CD8-positive, alpha-beta memory T cell (primary cell): ENCODE data around the gene KRCC1. TPM values are rescaled to one million over a fixed set of nuclear protein-coding genes. Genes with fewer than 3 reads are reported as not detected.
"Not testable (repeated sequence)": the region's sequence is repeated elsewhere in the genome, so short reads cannot be mapped to it uniquely, and the experiment has no call there.

Source experiments
- CTCF ChIA-PET: fragments of 350-600 bp; sonication (Branson Sonifier 250); formaldehyde crosslinking; loops from one replicate; lab custom pipeline; 2021; ENCODE audit warnings: antibody characterized with exemption; lab: Charles Lee
- POLR2A ChIA-PET: fragments of 350-600 bp; sonication (Branson Sonifier 250); formaldehyde crosslinking; loops from one replicate; lab custom pipeline; 2021; ENCODE audit warnings: antibody characterized with exemption; lab: Charles Lee
- DNase-seq, 5 donors: peaks; one replicate each; pipeline versions ENCODE4 v3.0.0 to v3.0.0-alpha.2; 2020 to 2022; ENCODE audit warnings: mixed read lengths in 1 of 5
- H3K27ac ChIP-seq: one replicate; pipeline ENCODE4 v1.7.0; 2013; ENCODE audit warnings: low read depth, mild to moderate bottlenecking, low read length, moderate library complexity
- H3K27me3 ChIP-seq: 2 replicates; pipeline ENCODE4 v1.7.0; 2013; ENCODE audit warnings: low read length, mild to moderate bottlenecking; ENCODE audit not compliant: insufficient read depth, poor library complexity, severe bottlenecking
- H3K36me3 ChIP-seq: 2 replicates; pipeline ENCODE4 v1.7.0; 2013; ENCODE audit warnings: mild to moderate bottlenecking, low read length, moderate library complexity; ENCODE audit not compliant: insufficient read depth
- H3K4me1 ChIP-seq: 2 replicates; pipeline ENCODE4 v1.7.0; 2013; ENCODE audit warnings: mild to moderate bottlenecking, low read length, moderate library complexity; ENCODE audit not compliant: insufficient read depth
- H3K4me3 ChIP-seq: 2 replicates; pipeline ENCODE4 v1.7.0; 2013; ENCODE audit warnings: mild to moderate bottlenecking, low read length
- H3K9me3 ChIP-seq: 2 replicates; pipeline ENCODE4 v1.7.0; 2013; ENCODE audit warnings: mild to moderate bottlenecking, low read length
- H3K27ac Mint-ChIP-seq, 8 donors: one replicate each; pipeline ENCODE4 v1.8.0; 2020 to 2021; ENCODE audit warnings: mixed read lengths in 8 of 8, mild to moderate bottlenecking in 6 of 8, inconsistent platforms in 3 of 8, moderate library complexity in 3 of 8
- H3K27me3 Mint-ChIP-seq, 2 donors: one replicate each; pipeline ENCODE4 v1.8.0; 2020 to 2021; ENCODE audit warnings: mixed read lengths in 2 of 2, mild to moderate bottlenecking in 1 of 2, moderate library complexity in 1 of 2
- H3K36me3 Mint-ChIP-seq, 3 donors: one replicate each; pipeline ENCODE4 v1.8.0; 2020 to 2021; ENCODE audit warnings: mixed read lengths in 3 of 3, inconsistent platforms in 1 of 3, mild to moderate bottlenecking in 1 of 3
- H3K4me1 Mint-ChIP-seq, 3 donors: one replicate each; pipeline ENCODE4 v1.8.0; 2020 to 2021; ENCODE audit warnings: mixed read lengths in 3 of 3, inconsistent platforms in 1 of 3, mild to moderate bottlenecking in 1 of 3
- H3K4me3 Mint-ChIP-seq, 7 donors: one replicate each; pipeline ENCODE4 v1.8.0; 2020 to 2021; ENCODE audit warnings: mixed read lengths in 7 of 7, mild to moderate bottlenecking in 6 of 7, moderate library complexity in 4 of 7, inconsistent platforms in 2 of 7
- H3K9me3 Mint-ChIP-seq, 5 donors: one replicate each; pipeline ENCODE4 v1.8.0; 2020 to 2022; ENCODE audit warnings: mixed read lengths in 5 of 5, mild to moderate bottlenecking in 3 of 5, moderate library complexity in 2 of 5, inconsistent platforms in 1 of 5
- polyA plus RNA-seq: library from polyadenylated mRNA; unstranded; fragments of 300-500 nt; fragmentation: Illumina TruSeq; gene quantifications from one replicate; pipeline ENCODE4 v1.2.3, GENCODE V29; 2021
- total RNA-seq, 2 experiments: library from RNA; stranded (reverse); gene quantifications; one replicate each; pipeline ENCODE4 v1.2.3, GENCODE V29; 2021

KRCC1 gene
- total and polyA plus RNA-seq, 3 experiments from 2014 or later = 14.1 to 41.3 (median 14.8) TPM

DNA sequence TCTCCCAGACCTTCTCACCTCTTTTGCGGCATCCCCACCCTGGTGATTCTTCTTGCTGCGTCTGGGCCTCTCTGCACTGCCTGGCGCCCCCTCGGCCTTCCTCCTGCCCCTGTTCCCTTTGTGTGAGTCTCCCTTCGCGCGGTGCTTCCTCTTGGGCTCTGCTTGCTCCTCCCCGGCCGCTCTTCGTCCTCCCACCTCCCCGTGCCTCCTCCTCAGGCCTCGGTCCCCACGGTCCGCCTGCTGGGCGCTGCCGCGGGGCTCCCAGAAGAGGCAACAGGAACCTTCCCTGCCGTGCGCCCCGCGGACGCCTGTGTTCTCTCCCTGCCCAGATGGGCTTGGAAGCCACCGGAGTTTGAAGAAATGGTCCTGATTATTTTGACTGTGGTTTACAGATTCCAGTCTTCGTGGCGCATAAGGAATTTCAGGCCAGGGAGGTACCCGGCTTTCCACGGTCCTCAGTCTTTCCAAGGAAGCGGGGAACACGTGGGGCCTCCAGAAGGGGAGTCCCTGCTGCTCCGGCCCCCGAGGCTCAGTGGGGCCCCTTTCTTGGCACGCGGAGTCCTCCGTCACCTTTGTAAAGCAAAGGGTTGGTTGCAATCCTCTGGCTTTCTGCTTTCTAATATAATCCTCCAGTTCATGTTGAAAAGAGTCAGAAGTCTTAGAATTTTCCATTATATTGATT, 52.4 kb downstream of the KRCC1 start:
- ChIA-PET CTCF (no interaction called here), POLR2A (no interaction called here)
- H3K36me3 Mint-ChIP-seq = no peaks in the 10 kb centered on the region
- no peak overlapping the region for H3K27ac ChIP-seq
- H3K9me3 ChIP-seq = no peaks in the 10 kb centered on the region
- H3K36me3 ChIP-seq = no peaks in the 10 kb centered on the region
- H3K27me3 Mint-ChIP-seq = peaks cover 0 to 5% of the 10 kb centered on the region in 2 donors
- no peaks in the 10 kb centered on the region for H3K27me3 ChIP-seq
- no peak overlapping the region for H3K27ac Mint-ChIP-seq
- no peak for DNase-seq
- peaks cover 5% of the 10 kb centered on the region for H3K4me1 ChIP-seq
- no peak overlapping the region for H3K4me3 Mint-ChIP-seq
- H3K9me3 Mint-ChIP-seq = no peaks in the 10 kb centered on the region
- peaks cover 5 to 6% (median 6%) of the 10 kb centered on the region in 3 donors for H3K4me1 Mint-ChIP-seq
- no peak overlapping the region for H3K4me3 ChIP-seq

DNA sequence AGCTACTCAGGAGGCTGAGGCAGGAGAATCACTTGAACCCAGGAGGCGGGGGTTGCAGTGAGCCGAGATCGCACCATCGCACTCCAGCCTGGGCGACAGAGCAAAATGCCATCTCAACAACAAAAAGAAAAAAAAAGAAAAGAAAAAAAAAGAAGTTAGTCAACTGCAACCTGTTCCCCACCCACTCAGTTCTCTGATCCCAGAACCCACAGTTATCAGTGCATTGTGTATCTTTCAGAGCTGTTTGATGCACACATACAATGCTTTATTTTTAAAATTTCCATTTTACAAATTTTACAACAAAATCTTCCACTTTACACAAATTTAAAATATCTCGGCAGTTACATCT, 53.2 kb downstream of the KRCC1 start:
- ChIA-PET CTCF (interaction anchor here (0.6 to 1.7 kb wide), 7 partner anchors 8 to 152 kb away, joined by 3 to 8 read pairs (median 3); partner anchors contain the start of gene RNU2-63P), POLR2A (no interaction called here)
- no peaks in the 10 kb centered on the region for H3K36me3 ChIP-seq
- H3K27me3 ChIP-seq = no peaks in the 10 kb centered on the region
- H3K9me3 ChIP-seq = no peaks in the 10 kb centered on the region
- Mint-ChIP-seq H3K27me3 (peaks cover 0 to 5% of the 10 kb centered on the region in 2 donors), H3K36me3 (no peaks in the 10 kb centered on the region), H3K4me3 (no peak overlapping the region), H3K4me1 (peaks cover 5 to 6% (median 6%) of the 10 kb centered on the region in 3 donors), H3K9me3 (no peaks in the 10 kb centered on the region), H3K27ac (no peak overlapping the region)
- no peak overlapping the region for H3K4me3 ChIP-seq
- DNase-seq = no peak
- H3K4me1 ChIP-seq = peaks cover 5% of the 10 kb centered on the region
- H3K27ac ChIP-seq = no peak overlapping the region

DNA sequence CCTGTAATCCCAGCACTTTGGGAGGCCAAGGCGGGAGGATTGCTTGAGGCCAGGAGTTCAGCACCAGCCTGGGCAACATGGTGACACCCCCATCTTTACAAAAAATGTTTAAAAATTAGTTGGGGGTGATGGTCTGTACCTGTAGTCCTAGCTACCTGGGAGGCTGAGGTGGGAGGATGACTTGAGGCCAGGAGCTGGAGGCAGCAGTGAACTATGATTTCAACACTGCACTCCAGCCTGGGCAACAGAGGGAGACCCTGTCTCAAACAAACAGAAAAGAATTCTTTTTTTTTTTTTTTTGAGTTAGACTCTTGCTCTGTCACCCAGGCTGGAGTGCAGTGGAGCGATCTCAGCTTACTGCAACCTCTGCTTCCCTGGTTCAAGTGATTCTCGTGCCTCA, 55.1 kb downstream of the KRCC1 start:
- H3K4me3 ChIP-seq, H3K27ac ChIP-seq, H3K9me3 Mint-ChIP-seq, H3K4me1 Mint-ChIP-seq, H3K4me1 ChIP-seq, H3K9me3 ChIP-seq, DNase-seq, H3K36me3 Mint-ChIP-seq, H3K4me3 Mint-ChIP-seq, H3K36me3 ChIP-seq, H3K27me3 ChIP-seq, H3K27ac Mint-ChIP-seq, H3K27me3 Mint-ChIP-seq, CTCF ChIA-PET: not testable (repeated sequence)
- POLR2A ChIA-PET = interaction anchor here (0.6 kb wide), 1 partner anchor 512 kb away, joined by 5 read pairs; no protein-coding TSS in a partner anchor

DNA sequence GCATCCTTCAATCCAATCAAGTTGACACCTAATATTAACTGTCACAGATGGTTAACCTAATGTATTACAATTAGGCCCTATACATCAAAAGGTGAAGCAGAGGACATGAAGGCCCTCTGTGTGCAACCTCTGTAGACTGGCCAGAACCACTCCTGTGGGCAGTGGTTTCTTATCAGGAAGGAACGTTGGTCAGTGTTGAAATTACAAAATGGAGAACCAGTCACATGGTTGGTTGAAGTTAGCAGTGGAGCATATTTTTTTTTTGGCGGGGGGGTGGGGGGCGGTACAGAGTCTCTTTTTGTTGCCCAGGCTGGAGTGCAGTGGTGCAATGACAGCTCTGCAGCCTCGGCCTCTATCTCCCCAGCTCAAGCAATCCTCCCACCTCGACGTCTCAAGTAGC, 59.0 kb downstream of the KRCC1 start:
- H3K4me3 ChIP-seq = no peak overlapping the region
- no peaks in the 10 kb centered on the region for H3K9me3 ChIP-seq
- H3K4me3 Mint-ChIP-seq = no peak overlapping the region
- no peaks in the 10 kb centered on the region for H3K36me3 Mint-ChIP-seq
- no peaks in the 10 kb centered on the region for H3K36me3 ChIP-seq
- no peak overlapping the region for H3K27ac Mint-ChIP-seq
- no peak overlapping the region for H3K27ac ChIP-seq
- peaks cover 1% of the 10 kb centered on the region in 3 donors for H3K4me1 Mint-ChIP-seq
- no peaks in the 10 kb centered on the region for H3K27me3 ChIP-seq
- H3K27me3 Mint-ChIP-seq = peaks cover 0 to 5% of the 10 kb centered on the region in 2 donors
- DNase-seq = no peak
- CTCF ChIA-PET = no interaction called here
- POLR2A ChIA-PET = no interaction called here
- peaks cover 2% of the 10 kb centered on the region for H3K4me1 ChIP-seq
- no peaks in the 10 kb centered on the region for H3K9me3 Mint-ChIP-seq

DNA sequence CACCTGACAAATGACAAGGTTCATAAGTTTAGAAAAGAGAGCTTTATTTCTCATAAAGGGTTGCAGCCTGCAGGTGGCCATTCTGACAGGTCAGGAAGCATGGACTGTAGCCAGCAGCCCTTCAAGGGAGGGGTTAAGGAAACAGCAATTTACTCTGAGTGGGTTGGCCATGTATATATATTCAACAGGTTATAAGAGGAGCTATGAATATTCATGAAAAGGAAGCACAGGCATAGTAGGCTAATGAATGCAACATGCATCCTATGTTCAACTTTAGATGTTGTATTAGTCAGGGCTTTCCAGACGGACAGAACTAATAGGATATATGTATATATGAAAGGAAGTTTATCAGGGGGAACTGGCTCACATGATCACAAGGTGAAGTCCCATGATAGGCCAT, 59.8 kb downstream of the KRCC1 start:
- H3K4me1 ChIP-seq = no peaks in the 10 kb centered on the region
- H3K36me3 Mint-ChIP-seq = no peaks in the 10 kb centered on the region
- H3K27me3 Mint-ChIP-seq = peaks cover 0 to 3% of the 10 kb centered on the region in 2 donors
- no peak overlapping the region for H3K4me3 Mint-ChIP-seq
- H3K27ac Mint-ChIP-seq = peak overlapping the region in 1 of 8 donors; percentile 73
- no peaks in the 10 kb centered on the region for H3K4me1 Mint-ChIP-seq
- H3K9me3 Mint-ChIP-seq = no peaks in the 10 kb centered on the region
- ChIA-PET CTCF (interaction anchor here (1.0 kb wide), 1 partner anchor 11 kb away, joined by 3 read pairs; no protein-coding TSS in a partner anchor), POLR2A (no interaction called here)
- no peaks in the 10 kb centered on the region for H3K9me3 ChIP-seq
- no peak overlapping the region for H3K4me3 ChIP-seq
- no peaks in the 10 kb centered on the region for H3K27me3 ChIP-seq
- no peaks in the 10 kb centered on the region for H3K36me3 ChIP-seq
- no peak for DNase-seq
- H3K27ac ChIP-seq = no peak overlapping the region

DNA sequence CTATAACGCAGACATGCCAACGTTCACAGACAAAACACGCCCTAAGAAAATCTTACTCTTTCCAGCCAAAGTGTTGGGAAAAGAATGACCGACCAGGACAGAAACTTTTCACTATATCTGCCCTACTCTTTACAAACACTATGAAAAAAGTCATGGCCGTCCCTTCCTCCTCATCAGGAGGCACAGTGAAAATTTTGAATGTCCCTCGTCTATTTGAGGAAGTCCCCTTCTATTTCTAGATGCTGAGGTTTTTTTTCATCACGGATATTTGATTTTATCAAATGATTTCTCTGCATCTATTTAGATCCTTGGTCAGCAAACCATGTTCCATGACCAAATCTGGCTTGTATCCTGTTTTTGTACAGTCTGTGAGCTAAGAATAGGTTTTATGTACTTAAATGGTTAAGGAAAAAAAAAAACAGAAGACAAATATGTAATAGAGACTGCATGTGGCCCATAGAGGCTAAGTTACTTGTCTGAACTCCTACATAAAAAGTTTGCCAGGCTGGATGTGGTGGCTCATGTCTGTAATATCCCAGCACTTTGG, 61.2 kb downstream of the KRCC1 start:
- H3K27me3 Mint-ChIP-seq, H3K4me3 ChIP-seq, H3K9me3 ChIP-seq, H3K27ac ChIP-seq, H3K27ac Mint-ChIP-seq, H3K36me3 Mint-ChIP-seq, H3K4me3 Mint-ChIP-seq, H3K36me3 ChIP-seq, H3K4me1 Mint-ChIP-seq, H3K27me3 ChIP-seq, CTCF ChIA-PET, POLR2A ChIA-PET, H3K4me1 ChIP-seq, DNase-seq, H3K9me3 Mint-ChIP-seq: not testable (repeated sequence)

DNA sequence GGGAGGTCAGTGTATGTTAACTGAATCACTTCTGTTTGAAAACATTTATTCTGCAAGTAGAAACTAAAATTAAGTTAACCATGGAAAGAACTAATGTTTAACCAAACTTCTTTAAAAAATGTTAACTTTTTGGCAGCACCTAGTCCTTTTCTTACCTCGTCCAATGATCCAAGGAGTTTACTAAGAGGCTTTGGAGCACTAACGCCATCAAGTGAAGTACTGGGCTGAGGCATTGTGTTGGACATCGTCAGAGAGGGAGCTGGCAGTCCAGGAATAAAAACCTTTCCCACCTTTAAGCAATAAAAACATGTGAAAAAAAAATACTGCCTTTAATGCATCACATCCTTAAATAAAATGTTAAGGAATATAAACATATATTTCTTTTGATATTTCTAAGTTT, 63.0 kb downstream of the KRCC1 start:
- POLR2A ChIA-PET, H3K9me3 Mint-ChIP-seq, H3K27ac Mint-ChIP-seq, H3K4me1 ChIP-seq, DNase-seq, CTCF ChIA-PET, H3K4me3 Mint-ChIP-seq, H3K27me3 ChIP-seq, H3K36me3 Mint-ChIP-seq, H3K36me3 ChIP-seq, H3K4me1 Mint-ChIP-seq, H3K27ac ChIP-seq, H3K4me3 ChIP-seq, H3K27me3 Mint-ChIP-seq, H3K9me3 ChIP-seq: not testable (repeated sequence)

DNA sequence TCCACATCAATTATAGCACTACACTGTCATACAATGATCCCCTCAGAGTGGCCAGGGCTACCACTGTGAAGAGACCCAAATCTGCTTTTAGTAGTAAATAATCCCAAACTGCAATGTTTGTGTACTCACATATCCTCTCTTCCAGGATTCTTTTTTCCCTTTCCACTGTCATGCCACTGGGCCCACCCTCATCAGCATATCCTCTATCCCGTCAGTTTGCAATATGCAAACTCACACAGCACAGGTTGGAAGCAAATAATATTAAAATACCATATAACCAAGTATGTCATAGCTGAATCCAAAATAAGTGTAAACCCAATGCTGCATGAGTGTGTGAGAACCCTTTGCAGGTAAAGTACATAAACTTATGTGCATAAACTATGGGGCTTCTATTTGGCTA, 68.1 kb downstream of the KRCC1 start:
- H3K9me3 ChIP-seq, H3K27me3 Mint-ChIP-seq, H3K4me1 ChIP-seq, H3K4me1 Mint-ChIP-seq, CTCF ChIA-PET, POLR2A ChIA-PET, H3K36me3 Mint-ChIP-seq, H3K9me3 Mint-ChIP-seq, H3K4me3 ChIP-seq, H3K27ac ChIP-seq, H3K4me3 Mint-ChIP-seq, H3K27ac Mint-ChIP-seq, DNase-seq, H3K36me3 ChIP-seq, H3K27me3 ChIP-seq: not testable (repeated sequence)
